GM18520 (cell line): ENCODE measurements around the gene ZNF280C.
"Not testable (repeated sequence)": the region's sequence is repeated elsewhere in the genome, so short reads cannot be mapped to it uniquely, and the experiment has no call there.

Experiments
- ATAC-seq: cut with Tn5 transposase; IDR thresholded peaks from one replicate; pipeline ENCODE4 v1.9.1; 2021; ENCODE audit not compliant: unreplicated experiment

The ZNF280C gene

DNA sequence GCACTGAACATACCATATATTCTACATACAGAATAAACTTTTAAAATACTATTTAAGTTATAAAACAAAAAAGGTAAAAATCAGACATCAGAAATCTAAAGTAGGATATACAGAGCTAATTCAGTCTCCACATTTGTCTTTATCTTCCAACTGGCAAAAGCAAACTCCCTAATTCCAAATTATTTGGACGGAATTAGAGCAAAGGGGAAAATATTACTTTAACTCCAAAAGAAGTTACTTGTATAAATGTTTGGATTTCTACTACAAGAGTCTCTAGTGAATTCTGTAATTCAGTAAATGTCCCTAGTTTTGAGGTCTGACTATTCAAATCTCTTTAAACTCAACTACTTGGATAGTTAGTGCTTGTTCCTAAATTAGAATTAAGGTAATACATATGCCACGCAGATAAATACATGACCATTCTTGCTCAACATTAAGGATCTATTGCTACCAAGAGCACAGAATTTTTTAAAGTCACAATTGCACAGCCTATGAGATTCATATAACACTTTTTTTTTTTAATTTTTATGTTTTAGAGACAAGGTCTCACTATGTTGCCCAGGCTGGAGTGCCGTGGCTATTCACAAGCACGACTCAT is 7.3 kb downstream of the ZNF280C start:
- no peak for ATAC-seq

DNA sequence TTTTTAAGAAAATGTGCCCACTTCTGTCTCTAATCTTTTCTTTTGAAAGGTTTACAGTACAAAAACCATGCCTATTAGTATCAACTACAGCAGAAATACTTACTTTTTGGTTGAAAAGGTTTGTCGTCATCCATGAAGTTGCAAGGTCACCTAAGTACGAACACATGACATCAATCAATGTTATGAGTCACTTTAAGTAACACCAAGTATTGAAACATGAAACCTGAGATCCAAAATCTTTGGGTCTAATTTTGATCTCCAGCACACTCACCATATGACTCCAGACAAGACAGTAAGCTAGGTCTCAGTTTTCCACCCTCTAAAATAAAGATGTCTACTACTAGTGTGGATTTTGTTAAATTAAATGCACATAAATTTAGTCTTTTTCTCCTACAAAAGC is 8.4 kb downstream of the ZNF280C start:
- ATAC-seq: no peak

DNA sequence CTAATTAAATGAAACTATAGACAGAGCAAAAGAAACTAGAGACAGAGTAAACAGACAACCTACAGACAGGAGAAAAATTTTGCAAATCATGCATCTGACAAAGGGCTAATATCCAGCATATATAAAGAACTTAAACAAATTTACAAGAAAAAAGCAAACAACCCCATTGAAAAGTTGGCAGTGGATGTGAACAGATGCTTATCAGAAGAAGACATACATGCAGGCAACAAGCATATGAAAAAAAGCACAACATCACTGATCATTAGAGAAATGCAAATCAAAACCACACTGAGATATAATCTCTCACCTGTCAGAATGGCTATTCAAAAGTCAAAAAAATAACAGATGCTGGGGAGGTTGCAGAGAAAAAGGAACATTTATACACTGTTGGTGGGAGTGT is 14.8 kb downstream of the ZNF280C start:
- no peak for ATAC-seq

GRCh38 chrX:130251671-130252070 is 17.0 kb downstream of the ZNF280C start:
- no peak for ATAC-seq

GRCh38 chrX:130247996-130248395 is 20.7 kb downstream of the ZNF280C start:
- ATAC-seq: no peak

DNA sequence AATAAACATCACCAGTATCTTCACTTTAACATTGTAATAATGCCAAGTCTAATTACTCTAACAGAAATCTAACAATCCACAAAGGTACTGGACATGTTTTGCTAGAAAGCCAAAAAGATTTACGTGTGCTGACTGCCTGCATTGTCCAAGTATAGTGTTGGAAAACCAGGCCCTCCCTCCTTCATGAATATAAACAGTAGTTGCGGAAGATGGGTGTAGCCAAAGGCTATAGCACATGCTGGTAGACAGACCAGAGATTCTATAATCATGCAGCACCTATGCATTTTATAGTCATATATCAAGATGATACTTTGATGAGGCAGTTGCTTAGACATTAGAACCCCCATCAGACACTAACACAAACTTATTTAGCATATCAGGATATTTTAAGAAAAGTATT is 22.6 kb downstream of the ZNF280C start:
- no peak for ATAC-seq

DNA sequence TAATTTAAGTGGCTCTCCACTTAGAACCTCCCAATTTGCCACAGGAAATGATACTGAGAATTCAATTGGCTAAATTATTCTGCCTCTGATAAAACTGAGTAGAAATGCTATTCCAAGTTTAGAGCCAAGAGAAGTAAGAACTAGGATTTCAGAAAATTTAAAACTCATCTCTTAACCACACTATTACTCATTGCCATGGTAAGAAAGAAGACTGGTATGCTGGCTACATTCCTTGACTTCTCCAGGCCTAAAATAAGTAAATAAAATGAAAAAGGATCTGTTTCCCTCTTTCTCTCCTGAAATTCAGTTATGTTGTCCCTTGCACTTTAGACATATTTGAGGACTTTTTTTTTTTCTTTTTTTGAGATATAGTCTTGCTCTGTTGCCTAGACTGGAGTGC is 23.3 kb downstream of the ZNF280C start:
- no peak for ATAC-seq

DNA sequence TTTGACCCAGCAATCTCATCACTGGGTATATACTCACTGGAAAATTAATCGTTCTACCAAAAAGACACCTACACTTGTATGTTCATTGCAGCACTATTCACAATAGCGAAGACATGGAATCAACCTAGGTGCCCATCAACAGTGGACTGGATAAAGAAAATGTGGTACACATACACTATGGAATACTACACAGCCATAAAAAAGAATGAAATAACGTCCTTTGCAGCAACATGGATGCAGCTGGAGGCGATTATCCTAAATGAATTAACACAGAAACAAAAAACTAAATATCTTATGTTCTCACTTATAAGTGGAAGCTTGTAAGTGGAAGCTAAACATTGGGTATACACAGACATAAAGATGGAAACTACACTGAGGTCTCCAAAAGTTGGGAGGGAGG is 37.5 kb downstream of the ZNF280C start:
- not testable (repeated sequence) for ATAC-seq

- ATAC-seq: no peak
Observed at GRCh38 chrX:130228871-130229270, 39.8 kb downstream of the ZNF280C start.

- no peak for ATAC-seq
Observed at GRCh38 chrX:130224810-130225209, 43.9 kb downstream of the ZNF280C start.

GRCh38 chrX:130216320-130216719 is 52.4 kb downstream of the ZNF280C start:
- no peak for ATAC-seq

GRCh38 chrX:130213376-130213775 is 55.3 kb downstream of the ZNF280C start:
- no peak for ATAC-seq

DNA sequence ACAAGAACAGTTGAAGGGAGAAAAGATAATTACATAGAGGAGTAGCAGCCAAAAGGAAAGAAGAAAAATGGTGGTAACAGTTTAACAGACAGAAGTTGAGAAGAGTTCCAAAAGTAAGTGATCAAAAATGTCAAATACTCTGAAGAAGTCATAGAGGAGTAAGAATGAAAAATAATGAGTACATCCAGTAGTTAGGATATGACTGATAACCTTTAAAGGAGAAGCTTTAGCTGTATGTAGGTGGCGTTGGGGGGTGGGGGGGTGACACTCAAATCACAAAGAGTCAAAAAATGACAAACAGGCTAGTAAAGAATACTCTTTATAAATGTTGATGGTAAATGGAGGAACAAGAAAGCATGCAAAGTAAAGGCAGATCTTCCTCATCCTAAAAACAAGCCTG is 56.3 kb downstream of the ZNF280C start:
- ATAC-seq: no peak

GRCh38 chrX:130211415-130212186 is 57.1 kb downstream of the ZNF280C start:
- ATAC-seq: no peak

GRCh38 chrX:130204647-130205046 is 64.1 kb downstream of the ZNF280C start:
- no peak for ATAC-seq

- ATAC-seq: no peak
Observed at GRCh38 chrX:130197464-130197863, 71.2 kb downstream of the ZNF280C start.

DNA sequence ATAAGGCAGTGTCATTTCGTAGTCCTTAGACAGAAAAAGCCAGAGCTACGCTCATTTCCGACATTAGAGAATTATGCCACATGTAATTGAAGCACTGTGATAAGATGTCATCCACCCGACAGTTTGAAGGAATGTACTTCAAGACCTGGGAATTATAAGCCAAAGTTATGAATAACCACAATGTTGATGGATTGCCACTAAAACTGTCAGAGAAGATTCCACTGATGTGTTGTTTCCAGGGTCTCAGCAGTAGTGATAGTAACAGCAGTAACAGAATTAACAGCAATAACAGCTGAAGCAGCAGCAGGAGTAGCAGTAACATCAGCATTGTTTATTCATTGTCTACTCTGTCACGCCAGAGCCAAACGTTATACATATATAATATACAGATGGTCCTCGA is 72.2 kb downstream of the ZNF280C start:
- no peak for ATAC-seq

DNA sequence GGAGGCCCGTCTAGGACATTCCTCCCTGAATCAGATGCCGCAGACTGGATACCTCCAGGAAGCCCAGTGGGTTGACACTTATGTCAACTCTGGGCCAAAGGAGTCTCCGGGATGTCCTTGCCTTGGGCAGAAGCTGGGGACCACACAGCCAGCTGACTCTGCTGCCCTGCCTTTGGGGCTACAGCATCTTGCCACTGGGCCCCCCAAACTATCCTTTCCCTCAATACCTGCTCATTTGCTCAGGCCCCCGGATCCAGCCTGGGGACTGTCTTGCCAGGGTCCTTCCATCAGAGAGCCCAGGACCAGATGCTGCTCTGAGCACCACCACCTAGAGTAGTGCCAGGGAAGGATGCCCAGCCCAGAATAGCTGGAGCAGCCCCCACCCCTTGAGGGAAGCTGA is 77.9 kb downstream of the ZNF280C start:
- no peak for ATAC-seq

DNA sequence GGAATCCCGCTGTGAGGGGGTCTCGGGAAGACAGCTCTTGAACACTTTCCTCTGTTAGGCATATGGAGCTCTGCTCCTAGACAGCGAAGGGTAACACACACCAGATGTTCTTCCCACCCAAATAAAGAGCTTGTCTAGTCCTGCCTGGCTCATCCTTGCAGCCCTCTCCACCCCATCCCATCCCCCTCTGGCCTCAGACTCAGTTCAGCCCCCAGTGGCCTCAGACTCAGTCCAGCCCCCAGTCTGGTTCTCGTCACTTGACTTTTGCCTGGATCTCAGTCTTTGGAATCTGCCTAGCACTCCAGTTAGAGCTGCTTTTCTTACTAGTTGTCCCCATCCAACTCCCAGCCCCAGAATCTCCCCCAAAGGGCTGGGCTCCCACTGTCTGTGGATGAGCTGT is 82.0 kb downstream of the ZNF280C start:
- no peak for ATAC-seq

DNA sequence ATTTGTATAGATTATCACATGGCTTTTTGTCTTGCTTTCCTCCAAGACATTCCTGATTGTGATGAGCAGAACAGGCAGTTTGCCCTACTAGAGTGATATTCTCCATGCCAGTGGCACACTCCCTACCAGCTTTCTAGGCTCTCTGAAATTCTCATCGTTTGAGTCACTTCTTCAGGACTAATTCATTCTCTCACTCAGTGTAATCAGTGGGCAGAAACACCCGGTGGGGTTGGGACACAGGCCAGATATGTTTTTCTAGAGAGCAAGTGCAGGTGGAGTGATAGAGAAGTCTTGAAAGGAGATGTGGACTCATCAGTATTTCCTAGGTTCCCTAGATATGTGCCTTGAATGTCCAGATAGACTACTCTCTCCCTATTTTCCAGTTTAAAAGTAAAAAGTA is 83.8 kb downstream of the ZNF280C start:
- ATAC-seq: no peak

DNA sequence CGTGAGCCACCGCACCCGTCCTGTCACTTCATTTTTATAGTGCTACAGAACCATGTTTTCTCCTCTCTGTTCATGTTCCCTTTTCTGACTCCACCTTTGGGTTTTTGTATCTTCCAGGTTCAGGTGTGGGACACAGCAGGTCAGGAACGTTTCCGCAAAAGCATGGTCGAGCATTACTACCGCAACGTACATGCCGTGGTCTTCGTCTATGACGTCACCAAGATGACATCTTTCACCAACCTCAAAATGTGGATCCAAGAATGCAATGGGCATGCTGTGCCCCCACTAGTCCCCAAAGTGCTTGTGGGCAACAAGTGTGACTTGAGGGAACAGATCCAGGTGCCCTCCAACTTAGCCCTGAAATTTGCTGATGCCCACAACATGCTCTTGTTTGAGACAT is 84.5 kb downstream of the ZNF280C start:
- ATAC-seq: no peak

DNA sequence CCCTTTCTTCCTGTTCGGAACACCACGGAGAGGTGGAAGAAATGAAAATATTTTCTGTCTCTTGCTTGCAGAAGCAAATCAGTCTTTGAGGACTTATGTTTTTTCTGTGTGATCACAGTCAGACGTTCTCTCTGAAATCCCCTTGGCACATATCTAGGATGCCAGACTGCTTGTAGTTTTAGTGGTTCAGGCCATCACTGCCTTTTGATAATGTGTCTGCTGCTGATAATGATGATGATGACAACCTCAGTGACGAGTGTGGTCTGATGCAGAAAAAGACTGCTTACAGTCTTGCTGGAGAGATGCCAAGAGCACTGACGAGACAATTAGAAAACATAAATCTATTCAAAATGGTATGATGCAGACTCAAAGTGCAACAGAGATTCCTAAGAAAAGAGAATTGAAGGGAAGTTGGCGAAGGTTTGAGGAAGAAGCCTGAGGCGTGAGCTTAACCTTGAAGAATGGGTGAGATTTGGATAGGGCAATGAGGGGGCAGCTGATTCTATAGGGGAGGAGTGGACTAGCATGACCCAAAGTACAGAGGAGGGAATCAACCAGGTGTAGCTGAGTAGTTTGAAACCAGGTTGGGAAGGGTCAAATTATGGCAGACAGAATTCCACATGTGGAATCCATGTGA is 89.0 kb downstream of the ZNF280C start:
- no peak for ATAC-seq
